Measurements from ENCODE around the gene IRAK1. TPM values are rescaled to one million over a fixed set of nuclear protein-coding genes. Genes with fewer than 3 reads are reported as not detected.

The IRAK1 gene
- total and polyA plus RNA-seq, 2 donors from 2014 or later: 46.6 to 85.3 TPM

DNA sequence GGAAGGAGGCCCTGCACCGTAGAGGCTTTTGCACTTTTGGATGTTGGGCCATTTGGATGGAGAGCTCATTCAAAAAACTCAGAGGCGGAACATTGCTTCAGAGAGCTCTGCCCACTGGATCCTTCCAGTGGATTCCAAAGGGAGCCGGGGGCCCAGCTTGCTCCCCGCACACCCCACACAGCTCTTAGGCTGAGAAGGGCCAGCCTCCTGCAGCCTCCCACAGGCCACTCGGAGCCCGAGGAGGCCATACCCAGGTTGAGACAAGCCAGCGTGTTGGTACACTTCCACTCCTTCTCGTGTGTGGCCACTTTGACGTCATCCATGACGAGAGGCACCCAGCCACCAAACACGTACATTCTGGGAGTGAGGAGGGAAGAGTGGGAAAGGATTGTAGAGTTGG lies 58.4 kb downstream of the IRAK1 start:
- H3K27me3 ChIP-seq (ENCODE audit: control insufficient read depth, insufficient read depth, low read length): no peaks in the 10 kb centered on the region
- no peaks in the 10 kb centered on the region for H3K9me3 ChIP-seq (ENCODE audit: control insufficient read depth in 2 of 3, insufficient read depth in 1 of 3, low read length in 3 of 3)
- FAIRE-seq: no peak
- no peak overlapping the region for H3K9ac ChIP-seq (ENCODE audit: low read length in 3 of 3)
- H3K27ac ChIP-seq (ENCODE audit: low read depth in 2 of 2, low read length in 2 of 2): no peak overlapping the region
- no peak for DNase-seq
- TF ChIP-seq, protein P1, sequence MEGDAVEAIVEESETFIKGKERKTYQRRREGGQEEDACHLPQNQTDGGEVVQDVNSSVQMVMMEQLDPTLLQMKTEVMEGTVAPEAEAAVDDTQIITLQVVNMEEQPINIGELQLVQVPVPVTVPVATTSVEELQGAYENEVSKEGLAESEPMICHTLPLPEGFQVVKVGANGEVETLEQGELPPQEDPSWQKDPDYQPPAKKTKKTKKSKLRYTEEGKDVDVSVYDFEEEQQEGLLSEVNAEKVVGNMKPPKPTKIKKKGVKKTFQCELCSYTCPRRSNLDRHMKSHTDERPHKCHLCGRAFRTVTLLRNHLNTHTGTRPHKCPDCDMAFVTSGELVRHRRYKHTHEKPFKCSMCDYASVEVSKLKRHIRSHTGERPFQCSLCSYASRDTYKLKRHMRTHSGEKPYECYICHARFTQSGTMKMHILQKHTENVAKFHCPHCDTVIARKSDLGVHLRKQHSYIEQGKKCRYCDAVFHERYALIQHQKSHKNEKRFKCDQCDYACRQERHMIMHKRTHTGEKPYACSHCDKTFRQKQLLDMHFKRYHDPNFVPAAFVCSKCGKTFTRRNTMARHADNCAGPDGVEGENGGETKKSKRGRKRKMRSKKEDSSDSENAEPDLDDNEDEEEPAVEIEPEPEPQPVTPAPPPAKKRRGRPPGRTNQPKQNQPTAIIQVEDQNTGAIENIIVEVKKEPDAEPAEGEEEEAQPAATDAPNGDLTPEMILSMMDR (IDR thresholded peaks at IDR 0.05; ENCODE audit: borderline replicate concordance, extremely low read depth, insufficient read depth): no peak
- H3K4me1 ChIP-seq (ENCODE audit: control insufficient read depth in 2 of 3, insufficient read depth in 2 of 3, low read depth in 1 of 3, low read length in 3 of 3): peaks cover 0 to 7% (median 0%) of the 10 kb centered on the region in 3 donors
- intact Hi-C loops (cut with DNase I): no loop called here
- peaks cover 4 to 24% (median 22%) of the 10 kb centered on the region in 3 donors for H3K36me3 ChIP-seq (ENCODE audit: control insufficient read depth in 2 of 3, insufficient read depth in 3 of 3, low read length in 3 of 3)
- H3K4me3 ChIP-seq (ENCODE audit: low read length in 3 of 3): no peak overlapping the region

DNA sequence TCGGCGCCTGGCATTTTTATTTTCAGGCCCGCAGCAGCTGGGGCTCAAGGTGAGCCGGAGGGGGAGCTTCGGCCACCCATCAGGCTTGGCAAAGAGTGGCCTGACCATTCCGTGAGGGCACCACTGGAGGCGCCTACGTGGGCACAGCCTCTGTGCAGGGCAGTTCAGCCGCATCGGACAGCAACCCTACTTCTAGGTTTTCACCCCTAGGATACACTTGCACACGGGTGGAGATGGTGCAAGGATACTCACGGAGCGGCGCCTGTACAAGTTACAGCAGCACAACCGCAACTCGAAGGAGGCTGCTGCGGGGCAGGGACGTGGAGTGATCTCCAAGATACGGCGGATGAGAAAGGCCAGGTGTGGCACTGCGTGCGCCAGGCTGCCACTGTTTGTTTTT lies 58.9 kb downstream of the IRAK1 start:
- Histone ChIP-seq H3K27ac (ENCODE audit: low read depth in 2 of 2, low read length in 2 of 2) (no peak overlapping the region), H3K4me1 (ENCODE audit: control insufficient read depth in 2 of 3, insufficient read depth in 2 of 3, low read depth in 1 of 3, low read length in 3 of 3) (peaks cover 0 to 2% (median 0%) of the 10 kb centered on the region in 3 donors), H3K36me3 (ENCODE audit: control insufficient read depth in 2 of 3, insufficient read depth in 3 of 3, low read length in 3 of 3) (peaks cover 4 to 26% (median 22%) of the 10 kb centered on the region in 3 donors), H3K9me3 (ENCODE audit: control insufficient read depth in 2 of 3, insufficient read depth in 1 of 3, low read length in 3 of 3) (no peaks in the 10 kb centered on the region), H3K9ac (ENCODE audit: low read length in 3 of 3) (no peak overlapping the region), H3K4me3 (ENCODE audit: low read length in 3 of 3) (no peak overlapping the region), H3K27me3 (ENCODE audit: control insufficient read depth, insufficient read depth, low read length) (no peaks in the 10 kb centered on the region)
- TF ChIP-seq, protein P1 (IDR thresholded peaks at IDR 0.05; ENCODE audit: borderline replicate concordance, extremely low read depth, insufficient read depth): no peak
- FAIRE-seq (no peak), DNase-seq (no peak)
- intact Hi-C loops (cut with DNase I): no loop called here

Small RNA genes lying within 50 kb of the gene (microRNA-seq; reads per million reads assigned to microRNA genes)
- gene MIR3202-1: not detected
- gene MIR3202-2: not detected
- not detected for gene MIR718

Other genes with a start within 250 kb of the IRAK1 start
- gene SRPK3, start 238.9 kb downstream of the IRAK1 start, total RNA-seq: 1.1 TPM
- gene SRPK3, start 238.9 kb downstream of the IRAK1 start, polyA plus RNA-seq (ENCODE audit: insufficient read depth, low read depth, low replicate concordance): 0.58 TPM
- 62.1 TPM for gene IDH3G, start 225.5 kb downstream of the IRAK1 start, total RNA-seq
- gene IDH3G, start 225.5 kb downstream of the IRAK1 start, polyA plus RNA-seq (ENCODE audit: insufficient read depth, low read depth, low replicate concordance): 100 TPM
- gene SSR4, start 225.2 kb downstream of the IRAK1 start, total RNA-seq: 226 TPM
- gene SSR4, start 225.2 kb downstream of the IRAK1 start, polyA plus RNA-seq (ENCODE audit: insufficient read depth, low read depth, low replicate concordance): 473 TPM
- gene PDZD4, start 189.4 kb downstream of the IRAK1 start, total RNA-seq: 7.0 TPM
- 4.7 TPM for gene PDZD4, start 189.4 kb downstream of the IRAK1 start, polyA plus RNA-seq (ENCODE audit: insufficient read depth, low read depth, low replicate concordance)
- 71.9 TPM for gene L1CAM, start 133.7 kb downstream of the IRAK1 start, total RNA-seq
- gene L1CAM, start 133.7 kb downstream of the IRAK1 start, polyA plus RNA-seq (ENCODE audit: insufficient read depth, low read depth, low replicate concordance): 26.1 TPM
- gene AVPR2, start 115.2 kb downstream of the IRAK1 start, total RNA-seq: 2.3 TPM
- 22.1 TPM for gene AVPR2, start 115.2 kb downstream of the IRAK1 start, polyA plus RNA-seq (ENCODE audit: insufficient read depth, low read depth, low replicate concordance)
- 73.0 TPM for gene ARHGAP4, start 93.6 kb downstream of the IRAK1 start, total RNA-seq
- 38.3 TPM for gene ARHGAP4, start 93.6 kb downstream of the IRAK1 start, polyA plus RNA-seq (ENCODE audit: insufficient read depth, low read depth, low replicate concordance)
- 79.3 TPM for gene NAA10, start 84.9 kb downstream of the IRAK1 start, total RNA-seq
- 120 TPM for gene NAA10, start 84.9 kb downstream of the IRAK1 start, polyA plus RNA-seq (ENCODE audit: insufficient read depth, low read depth, low replicate concordance)
- gene RENBP, start 75.3 kb downstream of the IRAK1 start, total RNA-seq: 22.9 TPM
- gene RENBP, start 75.3 kb downstream of the IRAK1 start, polyA plus RNA-seq (ENCODE audit: insufficient read depth, low read depth, low replicate concordance): 78.2 TPM
- 54.6 TPM for gene HCFC1, start 48.1 kb downstream of the IRAK1 start, total RNA-seq
- gene HCFC1, start 48.1 kb downstream of the IRAK1 start, polyA plus RNA-seq (ENCODE audit: insufficient read depth, low read depth, low replicate concordance): 13.5 TPM
- 9.6 TPM for gene TMEM187, start 47.1 kb downstream of the IRAK1 start, total RNA-seq
- 12.4 TPM for gene TMEM187, start 47.1 kb downstream of the IRAK1 start, polyA plus RNA-seq (ENCODE audit: insufficient read depth, low read depth, low replicate concordance)
- gene MECP2, start 77.8 kb upstream of the IRAK1 start, total RNA-seq: 74.7 TPM
- gene MECP2, start 77.8 kb upstream of the IRAK1 start, polyA plus RNA-seq (ENCODE audit: insufficient read depth, low read depth, low replicate concordance): 14.0 TPM
- gene OPN1LW, start 124.3 kb upstream of the IRAK1 start, total RNA-seq: not detected
- gene OPN1LW, start 124.3 kb upstream of the IRAK1 start, polyA plus RNA-seq (ENCODE audit: insufficient read depth, low read depth, low replicate concordance): not detected
- gene OPN1MW, start 162.7 kb upstream of the IRAK1 start, total RNA-seq: not detected
- gene OPN1MW, start 162.7 kb upstream of the IRAK1 start, polyA plus RNA-seq (ENCODE audit: insufficient read depth, low read depth, low replicate concordance): not detected
- not detected for gene OPN1MW2, start 199.9 kb upstream of the IRAK1 start, total RNA-seq
- not detected for gene OPN1MW2, start 199.9 kb upstream of the IRAK1 start, polyA plus RNA-seq (ENCODE audit: insufficient read depth, low read depth, low replicate concordance)
- not detected for gene OPN1MW3, start 237.7 kb upstream of the IRAK1 start, total RNA-seq
- gene OPN1MW3, start 237.7 kb upstream of the IRAK1 start, polyA plus RNA-seq (ENCODE audit: insufficient read depth, low read depth, low replicate concordance): not detected

Data from kidney (tissue), 14 donors.